Activated CD4-positive, alpha-beta T cell treated with anti-CD3 and anti-CD28 coated beads for 1 hour (primary cell): ENCODE data around the gene RNF223.
"Not testable (repeated sequence)": the region's sequence is repeated elsewhere in the genome, so short reads cannot be mapped to it uniquely, and the experiment has no call there.

Experiments
- DNase-seq: peaks from one replicate; pipeline ENCODE4 v3.0.0-alpha.2; 2020

Gene RNF223

DNA sequence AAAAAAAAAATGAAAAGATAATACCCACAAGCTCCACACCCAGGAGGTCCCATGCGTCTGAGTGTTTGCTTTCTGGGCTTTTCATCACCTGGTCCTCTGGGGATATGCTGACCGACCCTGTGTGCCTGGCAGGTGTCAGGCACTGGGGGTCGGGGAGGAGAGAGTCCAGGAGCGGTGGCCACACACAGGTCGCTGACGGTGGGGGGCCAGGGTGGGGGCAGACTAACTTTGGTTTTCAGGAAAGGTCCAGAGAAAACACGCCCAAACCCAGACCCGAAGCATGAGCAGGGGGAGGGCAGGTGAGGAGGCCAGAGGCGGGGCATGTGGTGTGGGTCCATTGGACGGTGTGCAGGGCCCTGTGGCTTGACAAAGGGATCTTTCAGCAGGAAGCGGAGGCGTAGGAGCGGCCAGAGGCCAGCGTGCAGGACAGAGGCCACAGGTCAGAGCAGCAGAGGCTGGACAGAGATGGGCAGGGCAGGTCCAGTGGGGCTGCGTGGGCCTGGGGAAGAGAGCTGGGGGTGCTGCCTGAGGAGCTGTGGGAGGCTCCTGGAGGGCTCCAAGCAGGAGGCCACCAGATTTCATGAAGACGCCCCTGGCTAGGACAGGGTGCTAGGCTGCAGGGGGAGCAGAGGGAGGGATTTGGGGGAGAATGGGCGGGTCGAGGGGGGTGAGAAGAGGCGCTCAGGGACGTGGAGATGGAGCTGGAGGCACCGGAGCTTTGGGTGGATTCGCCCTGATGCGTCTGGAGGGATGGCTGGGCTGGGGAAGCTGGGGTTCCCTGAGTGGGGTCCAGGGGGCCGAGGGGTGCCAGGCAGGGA lies 15.8 kb downstream of the RNF223 start:
- DNase-seq, result no peak

DNA sequence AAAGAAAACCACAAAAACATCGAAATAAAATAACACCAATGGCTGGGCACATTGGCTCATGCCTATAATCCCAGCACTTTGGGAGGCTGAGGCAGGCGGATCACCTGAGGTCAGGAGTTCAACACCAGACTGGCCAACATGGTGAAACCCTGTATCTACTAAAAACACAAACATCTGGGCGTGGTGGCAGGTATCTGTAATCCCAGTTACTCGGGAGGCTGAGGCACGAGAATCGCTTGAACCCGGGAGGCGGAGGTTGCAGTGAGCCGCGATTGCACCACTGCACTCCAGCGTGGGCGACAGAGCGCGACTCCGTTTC lies 16.4 kb downstream of the RNF223 start:
- DNase-seq, result not testable (repeated sequence)

DNA sequence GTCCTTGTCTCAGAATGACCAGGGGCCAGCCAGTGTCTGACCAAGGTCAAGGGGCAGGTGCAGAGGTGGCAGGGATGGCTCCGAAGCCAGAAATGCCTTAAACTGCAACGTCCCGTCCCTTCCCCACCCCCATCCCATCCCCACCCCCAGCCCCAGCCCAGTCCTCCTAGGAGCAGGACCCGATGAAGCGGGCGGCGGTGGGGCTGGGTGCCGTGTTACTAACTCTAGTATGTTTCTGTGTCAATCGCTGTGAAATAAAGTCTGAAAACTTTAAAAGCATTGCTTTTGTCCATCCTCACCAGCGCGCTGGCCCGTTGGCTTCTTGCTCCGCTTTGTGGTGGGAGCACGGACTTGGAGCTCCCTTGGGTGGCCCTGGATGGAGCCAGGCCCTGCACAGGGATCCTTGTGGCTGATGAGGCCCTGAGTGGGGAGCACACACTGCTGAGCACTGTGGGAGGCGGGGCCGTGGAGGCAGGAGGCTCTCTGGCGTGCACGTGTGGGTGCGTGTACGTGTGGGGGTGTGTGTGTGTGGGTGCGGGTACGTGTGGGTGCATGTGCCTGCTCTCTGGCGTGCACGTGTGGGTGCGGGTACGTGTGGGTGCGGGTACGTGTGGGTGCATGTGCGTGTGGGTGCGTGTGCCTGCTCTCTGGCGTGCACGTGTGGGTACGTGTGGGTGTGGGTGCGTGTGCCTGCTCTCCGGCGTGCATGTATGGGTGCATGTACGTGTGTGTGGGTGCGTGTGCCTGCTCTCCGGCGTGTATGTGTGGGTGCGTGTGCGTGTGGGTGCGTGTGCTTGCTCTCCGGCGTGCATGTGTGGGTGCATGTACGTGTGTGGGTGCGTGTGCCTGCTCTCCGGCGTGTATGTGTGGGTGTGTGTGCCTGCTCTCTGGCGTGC lies 18.0 kb downstream of the RNF223 start:
- DNase-seq, result no peak

DNA sequence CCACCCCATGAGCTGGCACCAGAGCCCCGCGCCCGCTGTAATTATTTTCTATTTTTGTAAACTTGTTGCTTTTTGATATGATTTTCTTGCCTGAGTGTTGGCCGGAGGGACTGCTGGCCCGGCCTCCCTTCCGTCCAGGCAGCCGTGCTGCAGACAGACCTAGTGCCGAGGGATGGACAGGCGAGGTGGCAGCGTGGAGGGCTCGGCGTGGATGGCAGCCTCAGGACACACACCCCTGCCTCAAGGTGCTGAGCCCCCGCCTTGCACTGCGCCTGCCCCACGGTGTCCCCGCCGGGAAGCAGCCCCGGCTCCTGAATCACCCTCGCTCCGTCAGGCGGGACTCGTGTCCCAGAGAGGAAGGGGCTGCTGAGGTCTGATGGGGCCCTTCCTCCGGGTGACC lies 19.1 kb downstream of the RNF223 start:
- DNase-seq, result no peak

DNA sequence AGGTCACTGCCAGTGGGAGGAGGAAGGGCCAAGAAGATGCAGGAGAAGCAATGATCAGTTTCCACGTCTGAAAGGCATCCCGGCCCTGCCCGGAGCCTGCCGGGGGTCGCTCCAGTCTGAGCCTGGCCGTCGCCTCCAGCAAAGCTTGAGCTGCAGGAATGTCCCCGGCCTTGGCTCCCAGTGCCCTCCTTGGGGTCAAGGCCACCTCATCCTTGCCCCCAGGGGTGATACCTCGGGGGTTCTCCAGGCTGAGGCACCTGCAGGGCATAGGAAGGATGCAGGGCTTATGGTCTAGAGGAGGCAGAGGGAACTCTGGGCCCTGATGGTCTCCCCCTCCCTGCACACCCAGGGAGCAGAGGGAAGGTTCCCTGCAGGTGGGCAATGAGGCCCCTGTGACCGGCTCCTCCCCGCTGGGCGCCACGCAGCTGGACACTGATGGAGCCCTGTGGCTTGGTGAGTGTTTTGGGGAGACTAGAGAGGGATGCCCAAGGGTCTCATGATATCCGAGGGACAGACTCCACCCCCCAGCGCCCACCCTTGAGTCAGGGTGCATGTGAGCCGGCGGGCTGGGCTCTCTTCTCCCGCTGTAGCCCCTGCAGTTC lies 19.9 kb downstream of the RNF223 start:
- DNase-seq, result no peak

DNA sequence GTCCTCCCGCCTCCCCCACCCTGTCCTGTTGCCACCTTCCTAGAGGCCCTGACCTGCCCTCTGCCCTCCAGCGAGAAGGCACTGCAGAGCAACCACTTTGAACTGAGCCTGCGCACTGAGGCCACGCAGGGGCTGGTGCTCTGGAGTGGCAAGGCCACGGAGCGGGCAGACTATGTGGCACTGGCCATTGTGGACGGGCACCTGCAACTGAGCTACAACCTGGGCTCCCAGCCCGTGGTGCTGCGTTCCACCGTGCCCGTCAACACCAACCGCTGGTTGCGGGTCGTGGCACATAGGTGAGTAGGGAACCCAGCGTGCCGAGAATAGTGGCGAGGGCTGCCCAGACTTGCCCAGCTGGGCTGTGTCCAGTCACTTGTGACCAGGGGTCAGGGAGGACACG lies 20.4 kb downstream of the RNF223 start:
- DNase-seq, result no peak

DNA sequence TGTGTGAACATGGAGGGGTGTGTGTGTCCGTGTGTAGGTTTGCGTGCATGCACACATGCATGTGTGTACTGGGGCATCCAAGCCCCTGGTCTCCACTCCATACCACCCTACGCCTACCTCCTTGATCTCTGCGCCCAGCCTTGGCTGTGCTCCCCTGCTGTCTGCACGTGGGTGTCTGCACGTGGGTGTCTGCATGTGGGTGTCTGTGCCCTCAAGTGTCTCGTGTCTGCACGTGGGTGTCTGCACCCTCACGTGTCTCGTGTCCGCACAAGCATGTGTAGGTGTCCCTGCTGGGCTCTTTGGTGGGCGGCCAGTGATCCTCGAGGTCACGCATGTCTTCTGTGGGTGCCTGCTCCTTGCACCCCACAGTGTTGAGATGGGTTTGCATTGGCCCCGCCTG lies 21.1 kb downstream of the RNF223 start:
- DNase-seq, result no peak

DNA sequence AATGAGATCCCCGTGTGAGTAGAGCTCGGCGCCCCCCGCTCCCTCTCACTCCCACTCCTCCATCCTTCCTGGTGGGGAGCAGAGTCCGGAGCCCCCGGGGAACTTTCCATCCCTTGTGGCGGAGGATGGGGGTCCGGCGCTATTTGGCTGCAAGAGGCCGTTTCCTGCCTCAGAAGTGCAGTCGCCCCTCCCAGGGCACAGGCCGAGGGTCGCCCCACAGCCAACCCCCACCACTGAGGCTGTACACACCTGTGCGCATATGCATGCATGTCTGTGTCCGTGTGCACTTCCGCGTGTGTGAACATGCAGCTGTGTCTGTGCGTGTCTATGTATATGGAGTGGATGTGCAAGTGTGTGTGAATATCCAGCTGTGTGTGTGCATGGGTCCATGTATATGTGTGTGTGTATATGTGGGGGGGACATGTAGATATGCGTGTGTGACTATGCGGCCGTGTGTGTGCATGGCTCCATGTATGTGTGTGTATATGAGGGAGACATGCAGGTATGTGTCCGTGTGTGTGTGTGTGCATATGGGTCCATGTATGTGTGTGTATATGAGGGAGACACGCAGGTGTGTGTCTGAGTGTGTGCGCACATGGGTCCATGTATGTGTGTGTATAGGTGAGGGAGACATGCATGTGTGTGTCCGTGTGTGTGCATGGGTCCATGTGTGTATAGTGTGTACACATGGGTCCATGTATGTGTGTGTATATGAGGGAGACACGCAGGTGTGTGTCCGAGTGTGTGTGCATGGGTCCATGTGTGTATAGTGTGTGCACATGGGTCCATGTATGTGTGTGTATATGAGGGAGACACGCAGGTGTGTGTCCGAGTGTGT lies 21.9 kb downstream of the RNF223 start:
- no peak for DNase-seq

DNA sequence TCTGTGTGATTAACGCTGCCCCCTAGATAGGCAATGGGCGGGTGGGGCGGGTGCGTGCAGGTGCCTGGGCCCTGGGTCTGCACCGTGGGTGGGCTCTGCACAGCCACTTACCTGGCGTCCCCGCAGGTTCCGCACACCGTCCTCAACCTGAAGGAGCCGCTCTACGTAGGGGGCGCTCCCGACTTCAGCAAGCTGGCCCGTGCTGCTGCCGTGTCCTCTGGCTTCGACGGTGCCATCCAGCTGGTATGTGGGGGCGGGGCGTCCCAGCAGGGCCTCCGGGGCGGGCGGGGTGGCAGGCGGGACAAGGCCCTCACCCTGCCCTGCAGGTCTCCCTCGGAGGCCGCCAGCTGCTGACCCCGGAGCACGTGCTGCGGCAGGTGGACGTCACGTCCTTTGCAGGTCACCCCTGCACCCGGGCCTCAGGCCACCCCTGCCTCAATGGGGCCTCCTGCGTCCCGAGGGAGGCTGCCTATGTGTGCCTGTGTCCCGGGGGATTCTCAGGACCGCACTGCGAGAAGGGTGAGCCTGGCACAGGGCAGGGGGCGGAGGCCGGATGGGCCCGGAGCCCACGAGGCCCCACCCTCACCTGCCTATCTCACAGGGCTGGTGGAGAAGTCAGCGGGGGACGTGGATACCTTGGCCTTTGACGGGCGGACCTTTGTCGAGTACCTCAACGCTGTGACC lies 22.8 kb downstream of the RNF223 start:
- DNase-seq, result no peak

DNA sequence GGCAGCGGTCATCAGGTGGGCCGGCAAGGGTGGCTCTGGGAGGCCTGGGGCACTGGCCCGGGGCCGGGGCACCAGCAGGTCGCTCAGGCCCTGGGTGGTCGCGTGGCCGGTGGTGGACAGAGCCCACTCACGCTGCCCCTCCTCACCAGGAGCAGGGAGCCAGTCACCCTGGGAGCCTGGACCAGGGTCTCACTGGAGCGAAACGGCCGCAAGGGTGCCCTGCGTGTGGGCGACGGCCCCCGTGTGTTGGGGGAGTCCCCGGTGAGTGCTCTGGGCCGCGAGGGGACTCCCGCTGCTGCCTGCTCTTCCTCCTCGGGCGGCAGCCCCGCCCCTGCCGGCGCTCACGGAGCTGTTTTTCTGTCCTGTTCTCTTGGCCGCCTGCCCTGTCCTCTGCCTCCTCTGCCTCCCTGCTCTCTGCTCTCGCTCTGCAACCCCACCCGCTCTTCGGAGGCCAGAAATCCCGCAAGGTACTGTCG lies 23.5 kb downstream of the RNF223 start:
- DNase-seq, result no peak

DNA sequence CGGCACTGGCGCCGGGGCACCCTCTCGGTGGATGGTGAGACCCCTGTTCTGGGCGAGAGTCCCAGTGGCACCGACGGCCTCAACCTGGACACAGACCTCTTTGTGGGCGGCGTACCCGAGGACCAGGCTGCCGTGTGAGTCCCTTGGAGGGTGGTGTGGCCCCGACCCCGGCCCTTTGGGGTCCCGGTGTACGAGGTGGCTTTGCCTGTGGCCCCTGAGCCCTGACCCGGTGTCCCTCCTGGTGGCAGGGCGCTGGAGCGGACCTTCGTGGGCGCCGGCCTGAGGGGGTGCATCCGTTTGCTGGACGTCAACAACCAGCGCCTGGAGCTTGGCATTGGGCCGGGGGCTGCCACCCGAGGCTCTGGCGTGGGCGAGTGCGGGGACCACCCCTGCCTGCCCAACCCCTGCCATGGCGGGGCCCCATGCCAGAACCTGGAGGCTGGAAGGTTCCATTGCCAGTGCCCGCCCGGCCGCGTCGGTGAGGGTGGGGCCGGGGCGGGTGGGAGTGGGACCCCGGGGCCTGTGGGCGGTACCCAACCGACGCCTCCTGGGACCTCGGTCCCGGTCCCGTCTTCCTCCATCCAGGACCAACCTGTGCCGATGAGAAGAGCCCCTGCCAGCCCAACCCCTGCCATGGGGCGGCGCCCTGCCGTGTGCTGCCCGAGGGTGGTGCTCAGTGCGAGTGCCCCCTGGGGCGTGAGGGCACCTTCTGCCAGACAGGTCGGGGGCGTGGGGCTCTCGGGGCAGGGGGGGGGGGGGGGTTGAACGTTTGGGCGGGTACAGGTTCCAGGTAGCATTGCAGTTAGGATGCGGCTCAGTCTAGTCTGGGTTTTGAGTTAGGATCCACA lies 24.6 kb downstream of the RNF223 start:
- no peak for DNase-seq

DNA sequence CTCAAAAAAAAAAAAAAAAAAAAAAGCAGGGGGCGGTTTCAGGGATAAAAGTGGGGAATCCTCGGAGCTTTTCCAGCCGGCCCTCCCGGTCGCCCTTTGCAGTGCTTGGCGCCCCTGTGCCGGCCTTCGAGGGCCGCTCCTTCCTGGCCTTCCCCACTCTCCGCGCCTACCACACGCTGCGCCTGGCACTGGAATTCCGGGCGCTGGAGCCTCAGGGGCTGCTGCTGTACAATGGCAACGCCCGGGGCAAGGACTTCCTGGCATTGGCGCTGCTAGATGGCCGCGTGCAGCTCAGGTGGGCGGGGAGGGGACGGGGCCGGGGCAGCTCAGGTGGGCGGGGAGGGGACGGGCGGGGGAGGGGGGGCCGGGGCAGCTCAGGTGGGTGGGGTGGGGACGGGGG lies 25.3 kb downstream of the RNF223 start:
- no peak for DNase-seq

DNA sequence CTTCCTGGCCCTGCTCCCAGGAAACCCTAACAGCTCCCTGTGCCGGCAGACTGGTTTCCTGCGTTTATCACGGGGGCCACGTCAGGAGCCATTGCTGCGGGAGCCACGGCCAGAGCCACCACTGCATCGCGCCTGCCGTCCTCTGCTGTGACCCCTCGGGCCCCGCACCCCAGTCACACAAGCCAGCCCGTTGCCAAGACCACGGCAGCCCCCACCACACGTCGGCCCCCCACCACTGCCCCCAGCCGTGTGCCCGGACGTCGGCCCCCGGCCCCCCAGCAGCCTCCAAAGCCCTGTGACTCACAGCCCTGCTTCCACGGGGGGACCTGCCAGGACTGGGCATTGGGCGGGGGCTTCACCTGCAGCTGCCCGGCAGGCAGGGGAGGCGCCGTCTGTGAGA lies 26.1 kb downstream of the RNF223 start:
- DNase-seq, result no peak

DNA sequence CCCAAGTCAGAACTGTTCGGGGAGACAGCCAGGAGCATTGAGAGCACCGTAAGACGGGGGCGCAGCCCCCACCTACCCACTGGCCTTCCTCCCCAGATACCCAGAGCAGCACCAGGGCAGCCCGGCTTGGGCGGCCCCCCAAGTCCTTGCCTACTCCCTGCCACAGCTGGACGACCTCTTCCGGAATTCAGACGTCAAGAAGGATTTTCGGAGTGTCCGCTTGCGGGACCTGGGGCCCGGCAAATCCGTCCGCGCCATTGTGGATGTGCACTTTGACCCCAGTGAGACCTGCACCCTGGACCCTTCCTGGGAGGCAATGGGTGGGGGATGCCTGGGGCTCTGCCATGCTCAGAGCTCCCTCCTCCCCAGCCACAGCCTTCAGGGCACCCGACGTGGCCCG lies 26.7 kb downstream of the RNF223 start:
- no peak for DNase-seq

DNA sequence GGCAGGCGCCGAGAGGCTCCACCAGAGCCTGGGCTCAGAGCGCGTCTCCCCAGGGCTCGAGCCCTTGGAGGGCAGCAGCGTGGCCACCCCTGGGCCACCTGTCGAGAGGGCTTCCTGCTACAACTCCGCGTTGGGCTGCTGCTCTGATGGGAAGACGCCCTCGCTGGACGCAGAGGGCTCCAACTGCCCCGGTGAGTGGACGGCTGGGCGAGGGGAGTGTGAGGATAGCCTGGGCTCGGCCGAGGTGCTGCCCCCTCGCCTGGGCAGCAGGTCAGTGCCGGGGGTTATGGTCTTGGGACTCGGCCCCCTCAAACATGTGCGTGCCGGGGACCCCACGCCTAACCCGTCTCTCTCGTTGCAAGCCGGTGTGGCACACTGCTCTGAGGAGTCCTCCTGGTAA lies 27.3 kb downstream of the RNF223 start:
- no peak for DNase-seq

DNA sequence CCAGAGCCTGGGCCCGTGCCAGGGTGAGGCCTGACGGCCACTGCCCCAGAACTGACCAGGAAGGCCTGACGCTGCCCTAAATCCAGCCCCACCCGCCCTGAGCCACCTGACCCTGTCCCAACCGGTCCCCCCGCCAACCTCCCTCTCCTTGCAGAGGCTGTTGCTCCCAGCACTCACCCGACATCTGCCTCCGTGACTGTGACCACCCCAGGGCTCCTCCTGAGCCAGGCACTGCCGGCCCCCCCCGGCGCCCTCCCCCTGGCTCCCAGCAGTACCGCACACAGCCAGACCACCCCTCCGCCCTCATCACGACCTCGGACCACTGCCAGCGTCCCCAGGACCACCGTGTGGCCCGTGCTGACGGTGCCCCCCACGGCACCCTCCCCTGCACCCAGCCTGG lies 27.9 kb downstream of the RNF223 start:
- DNase-seq, result no peak

DNA sequence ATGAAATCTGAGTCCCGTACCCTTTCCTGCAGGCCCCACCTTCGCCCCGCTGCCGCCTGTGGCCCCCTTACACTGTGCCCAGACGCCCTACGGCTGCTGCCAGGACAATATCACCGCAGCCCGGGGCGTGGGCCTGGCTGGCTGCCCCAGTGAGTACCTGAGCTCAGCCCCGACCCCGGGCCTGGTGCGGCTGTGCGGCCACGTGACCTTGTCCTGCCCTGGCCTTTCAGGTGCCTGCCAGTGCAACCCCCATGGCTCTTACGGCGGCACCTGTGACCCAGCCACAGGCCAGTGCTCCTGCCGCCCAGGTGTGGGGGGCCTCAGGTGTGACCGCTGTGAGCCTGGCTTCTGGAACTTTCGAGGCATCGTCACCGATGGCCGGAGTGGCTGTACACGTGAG lies 29.0 kb downstream of the RNF223 start:
- no peak for DNase-seq

DNA sequence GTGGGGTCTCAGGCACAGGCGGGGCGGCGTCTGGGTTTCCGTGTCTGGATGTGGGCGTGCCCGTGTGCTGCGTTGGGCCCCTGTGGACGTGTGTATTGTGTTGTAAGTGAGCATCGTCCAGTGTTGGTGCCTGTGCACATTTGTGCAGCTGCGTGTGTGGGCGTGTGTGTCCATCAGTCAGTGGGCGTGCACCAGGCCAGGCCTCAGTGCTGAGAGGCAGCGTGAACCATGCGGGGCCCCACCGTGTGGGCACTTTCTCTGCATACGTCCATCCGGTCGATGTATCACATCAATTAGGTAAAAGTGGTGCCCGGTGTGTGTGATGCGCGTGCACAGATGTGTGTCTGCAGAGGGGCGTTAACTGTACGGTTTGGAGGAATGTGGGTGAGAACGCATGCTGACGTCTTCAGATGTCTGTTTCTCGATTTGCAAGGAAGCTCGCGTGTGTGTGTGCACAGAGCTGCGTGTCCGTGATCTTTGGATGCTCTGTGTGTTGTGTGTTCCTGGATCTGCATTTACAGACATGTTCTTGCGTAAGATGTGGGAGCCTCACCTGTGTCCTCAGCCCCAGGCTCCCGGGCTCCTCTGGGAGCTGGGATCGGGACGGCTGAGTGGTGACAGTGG lies 29.5 kb downstream of the RNF223 start:
- no peak for DNase-seq

DNA sequence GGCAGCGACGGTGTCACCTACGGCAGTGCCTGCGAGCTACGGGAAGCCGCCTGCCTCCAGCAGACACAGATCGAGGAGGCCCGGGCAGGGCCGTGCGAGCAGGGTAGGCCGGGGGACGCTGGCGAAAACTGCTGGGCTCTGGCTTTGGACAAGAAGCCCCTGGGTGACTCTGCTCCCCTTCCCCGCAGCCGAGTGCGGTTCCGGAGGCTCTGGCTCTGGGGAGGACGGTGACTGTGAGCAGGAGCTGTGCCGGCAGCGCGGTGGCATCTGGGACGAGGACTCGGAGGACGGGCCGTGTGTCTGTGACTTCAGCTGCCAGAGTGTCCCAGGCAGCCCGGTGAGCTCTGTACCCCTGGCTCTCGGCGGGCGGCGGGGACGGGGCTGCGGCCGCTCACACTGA lies 30.2 kb downstream of the RNF223 start:
- no peak for DNase-seq

DNA sequence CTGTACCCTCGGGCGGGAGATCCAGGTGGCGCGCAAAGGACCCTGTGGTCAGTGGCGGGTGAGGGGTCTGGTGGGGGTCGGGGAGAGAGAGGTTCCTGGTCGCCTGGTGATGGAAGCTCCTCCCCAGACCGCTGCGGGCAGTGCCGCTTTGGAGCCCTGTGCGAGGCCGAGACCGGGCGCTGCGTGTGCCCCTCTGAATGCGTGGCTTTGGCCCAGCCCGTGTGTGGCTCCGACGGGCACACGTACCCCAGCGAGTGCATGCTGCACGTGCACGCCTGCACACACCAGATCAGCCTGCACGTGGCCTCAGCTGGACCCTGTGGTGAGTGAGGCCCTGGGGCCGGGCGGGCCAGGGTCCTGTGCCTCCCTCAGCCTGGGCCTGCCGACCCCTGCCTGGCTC lies 30.7 kb downstream of the RNF223 start:
- no peak for DNase-seq

DNA sequence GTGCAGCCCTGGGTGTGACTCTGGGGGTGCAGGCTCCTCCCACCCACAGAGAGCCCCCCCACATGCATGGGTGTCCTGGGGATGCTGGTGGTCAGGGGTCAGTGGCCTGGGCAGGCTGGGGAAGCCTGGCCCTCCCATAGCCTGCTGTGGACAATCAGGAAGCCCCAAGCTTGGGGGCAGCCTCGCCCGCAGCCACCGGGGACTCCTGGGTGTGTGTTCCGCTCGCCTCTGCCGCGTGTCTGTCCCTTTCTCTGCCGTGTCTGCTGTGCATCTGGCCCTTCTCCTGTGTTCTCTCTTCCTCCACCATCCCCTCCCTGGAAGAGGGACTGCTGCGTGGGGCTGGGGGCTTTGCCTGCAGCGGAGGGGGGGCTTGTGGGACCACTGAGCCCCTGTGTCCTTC lies 31.3 kb downstream of the RNF223 start:
- DNase-seq, result no peak
